Retinal pigment epithelial cell (primary cell): ENCODE results near the gene OPRM1.
"Not testable (repeated sequence)": the region's sequence is repeated elsewhere in the genome, so short reads cannot be mapped to it uniquely, and the experiment has no call there.

ENCODE experiments used
- DNase-seq: peaks from one replicate; pipeline ENCODE4 v3.0.0-alpha.2; 2010; ENCODE audit warnings: low read depth
- H3K4me3 ChIP-seq: 2 replicates; pipeline ENCODE4 v1.5.1; 2011; ENCODE audit warnings: mild to moderate bottlenecking, low read length, control low read depth, moderate library complexity
- TF ChIP-seq, protein P1 (sequence below): conservative IDR thresholded peaks from 2 replicates; pipeline ENCODE4 v1.5.1; 2011; ENCODE audit warnings: low read depth, low read length, control low read depth, inconsistent platforms

Gene OPRM1

DNA sequence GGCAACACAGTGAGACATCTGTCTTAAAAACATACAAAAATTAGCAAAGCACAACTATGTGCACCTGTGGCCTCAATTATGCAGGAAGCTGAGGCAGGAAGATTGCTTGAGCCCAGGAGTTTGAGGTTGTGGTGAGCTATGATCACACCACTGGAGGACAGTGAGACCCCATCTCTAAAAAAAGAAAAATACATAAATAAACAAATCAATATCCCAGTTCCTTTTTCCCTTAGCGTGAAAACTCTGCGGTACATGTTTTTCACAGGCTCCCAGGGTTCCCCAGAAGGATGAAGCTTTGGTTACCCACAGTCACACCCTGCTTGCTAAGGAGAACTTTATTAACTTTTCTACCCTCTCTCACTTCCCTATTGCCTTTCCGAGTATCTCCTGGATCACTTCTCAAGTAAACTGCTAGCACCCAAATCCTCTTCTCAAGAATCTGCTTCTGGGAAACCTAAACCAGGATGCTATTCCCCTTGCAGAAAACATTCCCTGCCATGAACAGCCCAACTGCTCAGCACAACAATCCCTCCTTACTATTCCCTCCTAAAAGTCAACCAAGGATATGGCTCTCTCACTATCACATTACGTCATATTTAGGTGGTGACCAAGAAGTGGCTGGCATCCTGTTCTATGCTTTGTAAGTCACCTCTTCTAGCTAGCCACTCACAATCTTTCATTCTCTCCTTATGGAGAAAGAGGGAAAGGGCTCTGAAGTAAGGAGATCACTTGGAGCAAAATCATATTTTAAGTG, 195.2 kb downstream of the OPRM1 start:
- DNase-seq: no peak
- no peak overlapping the region for H3K4me3 ChIP-seq
- TF ChIP-seq, protein P1, sequence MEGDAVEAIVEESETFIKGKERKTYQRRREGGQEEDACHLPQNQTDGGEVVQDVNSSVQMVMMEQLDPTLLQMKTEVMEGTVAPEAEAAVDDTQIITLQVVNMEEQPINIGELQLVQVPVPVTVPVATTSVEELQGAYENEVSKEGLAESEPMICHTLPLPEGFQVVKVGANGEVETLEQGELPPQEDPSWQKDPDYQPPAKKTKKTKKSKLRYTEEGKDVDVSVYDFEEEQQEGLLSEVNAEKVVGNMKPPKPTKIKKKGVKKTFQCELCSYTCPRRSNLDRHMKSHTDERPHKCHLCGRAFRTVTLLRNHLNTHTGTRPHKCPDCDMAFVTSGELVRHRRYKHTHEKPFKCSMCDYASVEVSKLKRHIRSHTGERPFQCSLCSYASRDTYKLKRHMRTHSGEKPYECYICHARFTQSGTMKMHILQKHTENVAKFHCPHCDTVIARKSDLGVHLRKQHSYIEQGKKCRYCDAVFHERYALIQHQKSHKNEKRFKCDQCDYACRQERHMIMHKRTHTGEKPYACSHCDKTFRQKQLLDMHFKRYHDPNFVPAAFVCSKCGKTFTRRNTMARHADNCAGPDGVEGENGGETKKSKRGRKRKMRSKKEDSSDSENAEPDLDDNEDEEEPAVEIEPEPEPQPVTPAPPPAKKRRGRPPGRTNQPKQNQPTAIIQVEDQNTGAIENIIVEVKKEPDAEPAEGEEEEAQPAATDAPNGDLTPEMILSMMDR: no peak

DNA sequence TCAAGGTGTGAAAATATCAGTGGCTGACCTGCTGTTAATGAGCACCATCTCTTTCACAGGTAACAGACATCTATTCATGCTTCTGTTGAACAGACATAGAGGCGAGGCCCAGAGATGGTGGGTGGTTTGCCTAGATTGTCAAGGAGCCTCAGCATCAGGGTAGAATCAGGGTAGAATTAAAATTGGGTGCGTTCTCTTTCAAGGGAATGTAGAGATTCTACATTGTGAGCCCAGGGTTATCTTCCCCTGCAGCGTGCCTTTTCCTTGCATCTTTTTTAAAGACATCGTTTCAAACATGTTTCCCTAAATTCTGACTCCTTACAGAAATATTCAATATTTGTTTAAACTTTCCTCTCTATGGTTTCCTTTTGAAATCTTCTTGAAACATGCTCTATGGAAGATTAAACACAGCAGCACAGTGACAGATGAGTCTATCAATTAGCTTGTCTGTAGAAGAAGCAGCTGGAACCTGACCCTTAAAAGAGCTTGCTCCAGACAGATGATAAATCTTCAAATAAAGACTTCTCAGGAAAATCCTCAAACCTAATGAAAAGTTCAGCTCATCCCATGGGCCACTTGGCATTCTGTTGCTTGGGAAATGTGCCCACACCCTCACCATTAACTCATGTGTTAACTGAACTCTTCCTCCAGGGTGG, 197.7 kb downstream of the OPRM1 start:
- TF ChIP-seq, protein P1: no peak
- no peak for DNase-seq
- H3K4me3 ChIP-seq: no peak overlapping the region

DNA sequence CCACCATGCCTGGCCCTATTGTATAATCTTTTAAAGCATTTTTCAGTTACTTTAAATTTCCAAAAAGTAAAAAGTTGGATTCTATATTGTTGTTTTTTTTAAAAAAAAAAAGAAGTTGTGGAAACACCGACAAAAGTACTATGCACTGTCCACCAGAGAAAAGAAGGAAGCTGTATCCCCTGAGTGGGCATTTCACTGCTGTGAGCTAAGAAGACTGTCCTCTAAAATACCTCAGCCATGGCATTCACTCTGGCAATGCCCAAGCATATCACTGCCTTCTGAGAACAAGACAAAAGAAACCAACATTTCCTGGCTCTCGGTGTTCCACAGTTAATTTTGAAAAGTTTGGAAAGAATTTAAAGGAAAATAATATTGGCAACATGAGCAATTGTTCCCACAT, 199.8 kb downstream of the OPRM1 start:
- H3K4me3 ChIP-seq: no peak overlapping the region
- TF ChIP-seq, protein P1: no peak
- no peak for DNase-seq

- H3K4me3 ChIP-seq: no peak overlapping the region
- TF ChIP-seq, protein P1: no peak
- no peak for DNase-seq
Measured at GRCh38 chr6:154239392-154239791, 200.4 kb downstream of the OPRM1 start.

DNA sequence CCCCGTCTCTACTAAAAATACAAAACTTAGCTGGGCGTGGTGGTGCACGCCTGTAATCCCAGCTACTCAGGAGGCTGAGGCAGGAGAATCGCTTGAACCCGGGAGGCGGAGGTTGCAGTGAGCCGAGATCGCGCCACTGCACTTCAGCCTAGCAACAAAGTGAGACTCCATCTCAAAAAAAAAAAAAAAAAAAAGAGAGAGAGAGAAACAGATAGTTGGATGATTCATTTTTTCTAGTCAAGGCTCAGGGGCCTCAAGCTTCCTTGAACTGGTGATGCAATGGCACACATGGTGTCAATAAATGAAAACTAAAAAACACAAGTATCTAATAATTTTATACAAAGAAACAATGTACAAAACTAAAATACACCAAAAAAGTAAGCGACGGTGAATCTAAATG, 202.0 kb downstream of the OPRM1 start:
- not testable (repeated sequence) for DNase-seq, H3K4me3 ChIP-seq

GRCh38 chr6:154241581-154241980, 202.5 kb downstream of the OPRM1 start:
- DNase-seq: no peak
- TF ChIP-seq, protein P1: no peak
- H3K4me3 ChIP-seq: no peak overlapping the region

DNA sequence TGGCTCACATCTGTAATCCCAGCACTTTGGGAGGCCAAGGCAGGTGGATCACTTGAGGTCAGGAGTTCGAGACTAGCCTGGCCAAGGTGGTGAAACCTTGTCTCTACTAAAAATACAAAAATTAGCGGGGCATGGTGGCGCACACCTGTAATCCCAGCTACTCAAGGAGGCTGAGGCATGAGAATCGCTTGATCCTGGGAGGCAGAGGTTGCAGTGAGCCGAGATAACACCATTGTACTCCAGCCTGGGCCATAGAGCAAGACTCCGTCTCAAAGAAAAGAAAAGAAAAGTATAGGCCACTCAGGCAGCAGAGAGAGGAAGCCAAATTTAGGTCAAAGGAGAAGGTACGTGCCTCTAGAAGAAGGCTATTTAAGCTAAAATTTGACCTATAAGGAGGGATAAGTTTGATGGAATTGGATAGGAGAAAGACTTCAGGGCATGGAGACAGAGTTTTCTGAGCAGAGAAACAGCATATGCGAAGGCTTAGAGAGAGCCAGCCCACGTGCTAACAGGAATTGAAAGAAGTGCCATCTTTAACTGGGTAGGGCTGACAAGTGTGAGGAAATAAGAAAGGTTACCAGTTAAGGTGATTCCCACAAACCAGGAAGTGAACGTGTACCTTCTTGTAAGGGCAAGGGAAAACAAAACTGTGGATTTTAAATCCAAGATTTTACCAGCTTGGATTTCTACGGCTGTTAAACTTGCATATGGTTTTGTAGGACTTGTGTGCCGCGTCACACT, 203.7 kb downstream of the OPRM1 start:
- TF ChIP-seq, protein P1: no peak
- DNase-seq: no peak
- H3K4me3 ChIP-seq: no peak overlapping the region
